ENCODE data around the gene MFN1. TPM values are rescaled to one million over a fixed set of nuclear protein-coding genes. Genes with fewer than 3 reads are reported as not detected.

MFN1 gene
- total RNA-seq (2022; extraction: Qiagen RNA extraction), result 15.7 to 21.6 TPM (median 19.1 TPM) in 5 replicates

DNA sequence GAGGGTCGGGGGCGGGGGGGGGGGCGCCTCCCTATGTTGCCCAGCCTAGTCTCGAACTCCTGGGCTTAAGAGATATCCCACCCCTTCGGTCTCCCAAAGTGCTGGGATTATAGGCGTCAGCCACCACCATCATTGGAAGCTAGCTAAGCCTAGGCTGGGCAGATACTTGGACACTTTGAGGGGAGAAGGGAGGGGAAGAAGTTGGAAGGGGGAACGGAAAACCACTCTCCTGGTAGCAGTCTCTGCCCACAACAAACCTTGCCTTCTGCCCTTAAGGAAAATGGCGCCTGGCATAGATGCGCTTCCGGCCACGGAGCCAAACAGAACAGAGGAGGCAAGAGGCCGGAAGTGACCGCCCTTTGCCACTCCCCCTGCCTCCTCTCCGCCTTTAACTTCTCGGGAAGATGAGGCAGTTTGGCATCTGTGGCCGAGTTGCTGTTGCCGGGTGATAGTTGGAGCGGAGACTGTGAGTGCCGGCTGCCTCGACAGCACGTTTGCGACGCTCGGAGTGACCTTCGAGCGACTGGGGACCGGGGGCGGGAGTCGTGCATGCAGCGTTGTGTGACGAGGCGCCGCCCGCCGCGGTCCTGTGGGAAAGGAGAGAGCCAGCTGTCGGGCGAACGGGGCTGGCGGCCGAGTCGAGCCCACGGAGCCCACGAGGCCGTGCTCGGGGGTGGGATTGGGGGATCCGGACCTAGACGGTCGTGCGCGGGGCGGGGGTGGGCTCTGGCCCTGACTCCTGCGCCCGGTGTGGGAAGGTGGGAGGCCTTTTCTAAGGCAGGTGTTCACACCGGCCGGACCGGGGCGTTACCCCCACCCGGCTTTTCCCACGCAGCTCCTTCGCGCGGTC, at the start of gene MFN1:
Gene MFN1 (plus strand): TSS at position 365 of the 850 bp plus-strand sequence. CDS start 1,143 bp downstream, outside the sequence.

DNA sequence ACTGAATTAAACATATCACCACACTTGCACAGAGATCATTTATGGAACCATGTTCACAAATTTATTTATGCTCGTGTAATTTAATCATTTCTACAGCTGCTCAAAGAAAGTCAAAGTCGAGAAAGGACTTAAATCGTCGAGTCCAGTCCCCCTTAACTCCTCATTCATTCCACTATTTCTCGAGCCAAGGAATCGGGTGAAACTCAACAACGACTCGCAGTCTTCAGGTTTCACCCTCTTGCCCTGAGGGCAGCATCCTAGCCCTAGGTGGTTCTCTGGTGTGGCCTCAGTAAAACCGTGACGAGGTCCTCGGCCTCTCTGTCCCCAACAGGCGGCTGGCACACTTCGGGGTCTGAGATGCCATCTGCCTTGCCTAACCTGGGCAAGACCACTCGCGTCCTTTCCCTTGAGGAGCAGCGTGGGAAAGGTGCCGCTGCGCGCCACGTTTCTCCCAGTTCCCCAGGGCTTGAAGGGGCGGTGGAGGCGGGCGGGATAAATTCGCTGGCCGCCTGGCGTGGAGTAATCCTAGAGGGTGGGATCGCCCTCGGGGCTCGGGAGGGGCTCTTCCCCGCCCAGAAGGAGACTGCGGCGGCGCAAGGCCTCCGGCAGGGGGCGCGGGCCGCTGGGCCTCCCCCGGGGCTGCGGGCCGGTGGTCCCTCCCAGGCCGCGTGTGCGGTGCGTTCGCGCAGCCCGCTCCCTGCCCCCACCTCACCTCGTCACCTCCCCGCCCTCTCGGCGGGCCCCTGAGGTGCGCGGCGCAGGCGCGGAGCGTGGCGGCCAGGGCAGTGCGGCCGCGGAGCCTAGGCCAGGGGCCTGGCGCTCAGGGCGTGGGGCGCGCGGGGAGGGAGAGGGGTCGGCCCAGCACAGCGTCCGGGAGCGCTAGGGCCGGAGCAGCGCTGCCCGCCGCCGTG, 25.0 kb upstream of the MFN1 start, which contains the start of gene ZNF639:
Gene ZNF639 (plus strand): TSS at position 746 of the 911 bp plus-strand sequence. CDS start 5,263 bp downstream, outside the sequence.

Other genes with a start within 250 kb of the MFN1 start
- 4.7 to 8.1 TPM (median 6.7 TPM) in 5 replicates for gene PIK3CA, start 199.4 kb upstream of the MFN1 start, total RNA-seq (2022; extraction: Qiagen RNA extraction)
- 0.88 to 2.0 TPM (median 1.5 TPM) in 5 replicates for gene KCNMB3, start 96.6 kb upstream of the MFN1 start, total RNA-seq (2022; extraction: Qiagen RNA extraction)
- gene ZNF639, start 24.7 kb upstream of the MFN1 start, total RNA-seq (2022; extraction: Qiagen RNA extraction), result 19.4 to 26.6 TPM (median 21.2 TPM) in 5 replicates
- gene GNB4, start 103.8 kb downstream of the MFN1 start, total RNA-seq (2022; extraction: Qiagen RNA extraction), result 10.6 to 18.9 TPM (median 16.3 TPM) in 5 replicates
- gene ACTL6A, start 215.2 kb downstream of the MFN1 start, total RNA-seq (2022; extraction: Qiagen RNA extraction), result 48.9 to 76.4 TPM (median 53.0 TPM) in 5 replicates

All from A549 treated with Mapracorat at 1 μM for 4 hours (cell line).